DOHH2 (cell line): ENCODE measurements around the gene NNT.

Source experiments
- CTCF ChIP-seq: fragments of 200-600 bp; sonication (generic); IDR thresholded peaks from one replicate; pipeline ENCODE4 v1.5.1; 2014; ENCODE audit warnings: antibody characterized with exemption, mild to moderate bottlenecking, low read depth, low read length; ENCODE audit not compliant: poor library complexity, severe bottlenecking
- EZH2phosphoT487 ChIP-seq: fragments of 200-600 bp; sonication (generic); IDR thresholded peaks from 2 replicates; pipeline ENCODE4 v1.6.1; 2017; ENCODE audit warnings: borderline replicate concordance, mild to moderate bottlenecking, antibody characterized with exemption, low read length, moderate library complexity, mixed read lengths

- no peak for TF ChIP-seq CTCF
- TF ChIP-seq EZH2phosphoT487 = no peak
Observed at GRCh38 chr5:43750809-43751208, 147.8 kb downstream of the NNT start.
